NCI-H82 (cell line): ENCODE results near the gene BTNL2.
"Not testable (repeated sequence)": the region's sequence is repeated elsewhere in the genome, so short reads cannot be mapped to it uniquely, and the experiment has no call there.

Experiments used
- DNase-seq: peaks from one replicate; lab custom pipeline; 2025; lab: John Stamatoyannopoulos, UW

BTNL2 gene, protein sequence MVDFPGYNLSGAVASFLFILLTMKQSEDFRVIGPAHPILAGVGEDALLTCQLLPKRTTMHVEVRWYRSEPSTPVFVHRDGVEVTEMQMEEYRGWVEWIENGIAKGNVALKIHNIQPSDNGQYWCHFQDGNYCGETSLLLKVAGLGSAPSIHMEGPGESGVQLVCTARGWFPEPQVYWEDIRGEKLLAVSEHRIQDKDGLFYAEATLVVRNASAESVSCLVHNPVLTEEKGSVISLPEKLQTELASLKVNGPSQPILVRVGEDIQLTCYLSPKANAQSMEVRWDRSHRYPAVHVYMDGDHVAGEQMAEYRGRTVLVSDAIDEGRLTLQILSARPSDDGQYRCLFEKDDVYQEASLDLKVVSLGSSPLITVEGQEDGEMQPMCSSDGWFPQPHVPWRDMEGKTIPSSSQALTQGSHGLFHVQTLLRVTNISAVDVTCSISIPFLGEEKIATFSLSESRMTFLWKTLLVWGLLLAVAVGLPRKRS

DNA sequence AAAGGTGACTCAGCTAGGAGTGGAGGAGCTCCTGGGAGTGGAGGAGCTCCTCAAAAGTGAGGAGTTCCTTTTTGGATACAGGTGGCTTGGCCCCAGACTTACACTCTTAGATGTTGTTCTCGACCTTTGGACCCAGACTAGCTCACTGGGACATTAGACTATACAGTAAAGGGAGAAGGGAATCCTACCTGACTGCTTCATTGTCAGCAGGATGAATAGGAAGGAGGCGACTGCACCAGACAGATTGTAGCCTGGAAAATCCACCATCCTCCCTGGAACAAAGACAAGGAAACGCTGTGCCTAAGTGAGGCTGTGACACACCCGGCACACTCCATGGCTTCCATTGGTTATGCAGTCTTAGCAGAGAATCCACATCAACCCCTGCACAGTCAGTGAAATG is at the start of gene BTNL2:
BTNL2 (minus strand) TSS at position 325 of the 400 bp plus-strand sequence; CDS start at position 267, 58 bp downstream.
- no peak for DNase-seq

DNA sequence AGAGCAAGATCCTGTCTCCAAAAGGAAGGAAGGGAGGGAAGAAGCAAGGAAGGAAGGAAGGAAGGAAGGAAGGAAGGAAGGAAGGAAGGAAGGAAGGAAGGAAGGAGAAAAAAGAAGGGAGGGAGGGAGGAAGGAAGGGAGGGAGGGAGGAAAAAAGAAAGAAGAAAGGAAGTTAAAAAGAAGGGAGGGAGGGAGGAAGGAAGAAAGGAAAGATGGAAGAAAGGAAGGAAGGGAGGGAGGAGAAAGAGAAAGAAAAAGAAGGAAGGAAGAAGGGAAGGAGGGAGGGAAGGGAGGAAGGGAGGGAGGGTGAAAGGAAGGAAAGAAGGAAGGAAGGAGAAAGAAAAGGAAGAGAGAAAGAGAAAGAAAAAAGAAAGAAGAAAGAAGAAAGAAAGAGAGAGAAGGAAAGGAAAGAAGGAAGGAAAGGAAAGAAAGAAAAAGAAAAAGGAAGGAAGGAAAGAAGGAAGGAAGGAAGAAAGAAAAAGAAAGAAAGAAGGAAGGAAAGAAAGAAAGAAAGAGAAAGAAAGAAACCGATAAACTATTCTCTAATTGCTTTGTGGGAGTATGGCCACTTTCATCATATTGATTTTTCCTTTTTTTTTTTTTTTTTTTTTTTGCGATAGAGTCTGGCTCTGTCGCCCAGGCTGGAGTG is 42.2 kb upstream of the BTNL2 start:
- DNase-seq = no peak

DNA sequence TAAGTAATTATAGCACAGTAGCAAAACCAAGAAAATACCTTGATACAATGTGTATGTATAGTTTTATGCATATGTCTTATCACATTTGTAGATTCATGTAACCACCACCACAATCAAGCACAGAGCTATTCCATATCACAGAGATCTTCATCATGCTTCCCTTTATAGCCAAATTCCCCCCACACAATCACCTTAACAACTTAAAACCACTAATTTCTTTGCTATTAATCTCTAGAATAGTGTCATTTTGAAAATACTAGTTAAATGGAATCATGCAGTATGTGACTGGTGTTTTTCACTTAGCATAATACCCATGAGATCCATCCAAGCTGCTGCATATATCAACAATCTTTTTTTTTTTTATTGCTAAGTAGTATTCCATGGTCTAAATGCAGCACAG is 41.0 kb upstream of the BTNL2 start:
- no peak for DNase-seq

DNA sequence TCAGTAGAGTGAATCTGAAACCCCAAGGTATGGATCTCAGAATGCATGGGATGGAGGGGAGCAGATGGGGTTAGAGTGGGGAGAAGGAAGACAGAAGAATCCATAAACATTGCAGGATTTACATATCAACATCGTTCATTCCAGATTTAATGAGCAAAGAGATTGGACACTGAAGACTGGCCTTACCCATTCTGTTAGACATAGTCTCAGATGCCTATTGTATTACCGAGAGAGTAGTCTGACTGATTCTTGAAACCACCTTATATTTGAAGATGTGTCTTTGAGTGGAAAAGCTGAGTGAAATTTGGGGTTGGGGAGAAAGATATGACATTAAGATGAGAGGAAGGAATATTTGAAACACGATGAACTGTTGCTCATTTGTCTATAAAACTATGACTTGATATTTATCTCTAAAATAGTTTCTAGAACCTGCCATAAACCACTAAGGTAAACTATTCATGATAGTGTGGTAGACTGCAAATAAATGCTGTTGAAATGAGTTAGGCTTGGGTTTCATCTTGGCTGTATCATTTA is 38.4 kb upstream of the BTNL2 start:
- DNase-seq = no peak

DNA sequence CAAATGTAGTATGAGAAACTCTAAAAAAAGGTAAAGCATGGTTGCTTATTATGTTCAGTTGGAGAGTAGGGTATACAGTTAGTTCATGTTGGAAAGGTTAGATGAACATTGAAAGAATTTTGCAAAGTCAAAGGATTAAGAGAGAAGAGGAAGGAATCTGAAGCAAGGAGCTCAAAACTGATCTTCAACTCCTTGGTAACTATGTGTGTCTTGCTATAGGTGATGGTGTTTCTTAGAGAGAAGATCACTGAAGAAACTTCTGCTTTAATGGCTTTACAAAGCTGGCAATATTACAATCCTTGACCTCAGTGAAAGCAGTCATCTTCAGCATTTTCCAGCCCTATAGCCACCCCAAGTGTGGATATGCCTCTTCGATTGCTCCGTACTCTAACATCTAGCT is 37.5 kb upstream of the BTNL2 start:
- DNase-seq = no peak

DNA sequence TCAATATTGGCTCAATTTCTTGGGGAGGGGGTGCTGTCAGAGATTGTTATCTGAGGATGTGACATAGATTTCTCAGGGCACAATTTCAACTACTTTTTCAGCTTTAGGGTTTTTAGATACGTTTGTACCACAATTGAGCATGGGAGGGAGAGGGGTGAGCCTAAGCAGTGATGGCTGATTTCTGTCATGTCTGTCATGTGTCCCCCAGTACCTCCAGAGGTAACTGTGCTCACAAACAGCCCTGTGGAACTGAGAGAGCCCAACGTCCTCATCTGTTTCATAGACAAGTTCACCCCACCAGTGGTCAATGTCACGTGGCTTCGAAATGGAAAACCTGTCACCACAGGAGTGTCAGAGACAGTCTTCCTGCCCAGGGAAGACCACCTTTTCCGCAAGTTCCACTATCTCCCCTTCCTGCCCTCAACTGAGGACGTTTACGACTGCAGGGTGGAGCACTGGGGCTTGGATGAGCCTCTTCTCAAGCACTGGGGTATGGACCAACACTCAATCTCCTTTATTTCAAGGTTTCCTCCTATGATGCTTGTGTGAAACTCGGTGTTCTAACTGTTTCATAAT is 36.1 kb upstream of the BTNL2 start:
- no peak for DNase-seq

DNA sequence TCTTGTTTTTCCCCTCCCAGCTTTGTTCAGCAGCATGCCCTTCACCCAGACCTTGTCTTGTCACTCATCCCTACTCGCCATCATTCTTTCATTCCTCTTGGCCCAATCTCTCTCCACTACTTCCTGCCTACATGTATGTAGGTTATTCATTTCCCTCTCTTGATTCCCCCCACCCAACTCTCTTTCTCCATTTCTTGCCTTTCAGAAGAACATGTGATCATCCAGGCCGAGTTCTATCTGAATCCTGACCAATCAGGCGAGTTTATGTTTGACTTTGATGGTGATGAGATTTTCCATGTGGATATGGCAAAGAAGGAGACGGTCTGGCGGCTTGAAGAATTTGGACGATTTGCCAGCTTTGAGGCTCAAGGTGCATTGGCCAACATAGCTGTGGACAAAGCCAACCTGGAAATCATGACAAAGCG is 35.3 kb upstream of the BTNL2 start:
- no peak for DNase-seq

DNA sequence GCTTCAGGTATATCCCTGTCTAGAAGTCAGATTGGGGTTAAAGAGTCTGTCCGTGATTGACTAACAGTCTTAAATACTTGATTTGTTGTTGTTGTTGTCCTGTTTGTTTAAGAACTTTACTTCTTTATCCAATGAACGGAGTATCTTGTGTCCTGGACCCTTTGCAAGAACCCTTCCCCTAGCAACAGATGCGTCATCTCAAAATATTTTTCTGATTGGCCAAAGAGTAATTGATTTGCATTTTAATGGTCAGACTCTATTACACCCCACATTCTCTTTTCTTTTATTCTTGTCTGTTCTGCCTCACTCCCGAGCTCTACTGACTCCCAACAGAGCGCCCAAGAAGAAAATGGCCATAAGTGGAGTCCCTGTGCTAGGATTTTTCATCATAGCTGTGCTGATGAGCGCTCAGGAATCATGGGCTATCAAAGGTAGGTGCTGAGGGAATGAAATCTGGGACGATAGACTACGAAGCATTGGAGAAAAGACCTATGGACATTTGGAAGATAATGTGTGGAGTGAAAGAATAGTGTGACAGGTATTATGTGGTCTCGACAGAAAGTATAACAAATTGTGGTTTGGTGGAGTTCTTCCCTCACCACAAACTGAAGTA is 32.7 kb upstream of the BTNL2 start, which contains the start of gene HLA-DRA:
HLA-DRA (plus strand) TSS at position 286 of the 613 bp plus-strand sequence; CDS start at position 350, 64 bp downstream.
- peak; percentile 71 for DNase-seq

DNA sequence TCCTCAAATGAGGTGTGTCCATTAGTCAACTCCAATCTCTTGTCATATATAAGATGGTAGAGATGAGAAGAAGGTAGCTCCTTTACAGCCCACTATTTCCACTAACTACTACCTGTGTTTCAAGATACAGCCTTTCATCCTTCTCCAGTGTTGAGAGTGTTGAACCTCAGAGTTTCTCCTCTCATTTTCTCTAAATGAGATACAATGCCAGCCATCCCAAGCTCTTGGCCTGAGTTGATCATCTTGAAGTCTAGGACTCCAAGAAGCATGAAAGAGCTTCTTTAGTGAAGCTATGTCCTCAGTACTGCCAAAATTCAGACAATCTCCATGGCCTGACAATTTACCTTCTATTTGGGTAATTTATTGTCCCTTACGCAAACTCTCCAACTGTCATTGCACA is 32.2 kb upstream of the BTNL2 start:
- no peak for DNase-seq

DNA sequence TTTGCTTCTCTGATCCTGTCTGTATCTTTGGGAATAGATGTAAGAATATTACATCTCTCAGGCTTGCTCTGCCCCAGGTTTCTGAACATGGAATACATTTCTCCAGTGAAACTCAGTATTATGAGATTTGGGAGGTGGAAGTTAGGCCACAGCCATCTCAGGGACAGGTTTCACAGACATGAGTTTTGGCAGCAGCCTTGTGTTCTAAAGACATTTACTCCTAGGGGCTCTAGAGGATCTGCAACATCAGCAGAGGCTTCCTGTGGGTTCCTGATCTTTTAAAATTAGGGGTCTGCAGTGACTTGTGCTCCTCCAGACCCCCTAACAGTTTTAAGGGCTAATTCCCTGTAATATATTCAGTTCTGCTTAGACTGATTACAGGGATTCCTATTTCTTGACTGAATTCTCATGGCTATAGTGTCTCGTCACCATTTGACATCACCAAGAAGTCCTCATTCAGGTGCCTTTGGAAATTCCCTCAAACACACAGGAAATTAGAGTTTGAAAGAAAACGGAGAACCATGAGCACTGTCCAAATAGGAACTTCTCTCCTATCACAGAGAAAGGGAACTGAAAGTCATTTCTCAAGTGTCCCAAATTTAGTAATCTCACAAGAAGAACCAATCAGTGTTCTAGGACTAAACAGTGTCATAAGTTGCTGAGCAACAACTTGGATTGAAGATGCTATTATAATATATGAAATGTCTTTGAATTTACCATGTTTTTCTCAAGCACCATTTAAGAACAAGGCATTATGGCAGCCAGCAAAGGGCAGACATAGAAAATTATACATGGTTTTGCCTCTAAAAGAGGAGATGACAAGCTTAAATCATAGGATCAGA is 30.2 kb upstream of the BTNL2 start:
- DNase-seq = no peak

DNA sequence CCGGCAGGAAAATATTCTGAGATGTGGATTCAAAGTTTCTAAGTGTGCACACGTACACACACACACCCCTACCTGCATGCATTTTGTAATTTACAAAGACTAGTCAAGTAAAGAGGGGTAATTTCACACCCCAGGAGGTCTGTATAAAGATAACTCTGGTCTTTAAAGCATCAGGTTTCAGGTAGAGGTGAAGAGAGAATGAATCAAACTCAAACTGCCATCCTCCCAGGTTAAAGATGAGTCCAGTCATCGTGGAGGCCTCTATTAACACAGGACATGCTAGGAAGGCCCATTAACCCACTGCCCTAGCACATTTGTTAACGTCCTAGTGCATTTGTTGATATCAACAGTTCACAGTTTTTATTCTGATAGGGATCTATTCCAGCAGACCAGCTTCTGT is 29.2 kb upstream of the BTNL2 start:
- no peak for DNase-seq

DNA sequence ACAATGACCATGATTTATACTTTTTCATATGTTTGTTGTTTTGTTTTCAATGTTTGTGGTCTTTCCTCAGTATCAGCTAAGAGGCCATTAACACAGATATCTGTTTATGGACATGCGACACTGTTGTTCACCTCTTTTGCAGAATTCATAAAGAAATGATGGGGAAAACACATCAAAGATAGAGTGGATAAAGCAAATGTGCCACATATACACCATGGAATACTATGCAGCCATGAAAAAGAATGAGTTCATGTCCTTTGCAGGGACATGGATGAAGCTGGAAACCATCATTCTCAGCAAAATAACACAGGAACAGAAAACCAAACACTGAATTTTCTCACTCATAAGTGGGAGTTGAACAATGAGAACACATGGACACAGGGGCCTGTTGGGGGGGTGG is 27.0 kb upstream of the BTNL2 start:
- DNase-seq = not testable (repeated sequence)

DNA sequence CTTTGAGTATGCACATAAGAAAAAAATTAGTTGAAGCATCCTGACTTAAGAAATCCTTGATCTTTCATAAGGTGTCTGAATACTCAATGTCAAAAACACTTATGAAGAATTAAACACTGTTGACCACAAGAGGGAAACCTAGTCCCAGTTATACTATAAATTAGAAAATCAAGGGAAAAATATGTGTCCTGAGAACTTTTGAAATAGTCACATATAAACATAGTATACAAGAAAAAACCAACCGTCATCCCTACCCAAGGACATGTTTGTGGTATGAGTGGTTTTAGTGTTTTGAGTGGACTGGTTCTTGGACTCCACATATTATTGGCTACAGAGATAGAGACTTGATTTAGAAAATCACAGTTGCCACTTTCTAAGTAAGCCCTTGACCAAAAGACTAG is 25.1 kb upstream of the BTNL2 start:
- DNase-seq = peak; percentile 43

DNA sequence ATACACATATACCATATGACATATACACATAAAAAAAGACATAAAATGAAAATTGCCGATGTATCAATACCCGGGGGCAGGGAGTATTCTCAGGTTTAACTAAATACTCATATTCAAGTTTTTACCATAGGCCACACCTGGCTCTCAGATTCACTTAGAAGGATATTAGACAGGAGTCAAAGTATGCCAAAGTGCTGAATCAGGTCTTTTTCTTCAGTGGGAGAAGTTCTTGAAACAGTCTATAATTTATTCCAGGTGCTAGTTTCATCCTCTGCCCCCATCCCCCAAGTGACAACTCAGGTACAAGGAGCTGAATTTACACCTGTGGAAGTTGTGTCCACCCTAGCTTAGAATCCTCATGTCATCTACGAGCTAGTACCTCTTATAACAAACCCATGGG is 24.2 kb upstream of the BTNL2 start:
- no peak for DNase-seq

DNA sequence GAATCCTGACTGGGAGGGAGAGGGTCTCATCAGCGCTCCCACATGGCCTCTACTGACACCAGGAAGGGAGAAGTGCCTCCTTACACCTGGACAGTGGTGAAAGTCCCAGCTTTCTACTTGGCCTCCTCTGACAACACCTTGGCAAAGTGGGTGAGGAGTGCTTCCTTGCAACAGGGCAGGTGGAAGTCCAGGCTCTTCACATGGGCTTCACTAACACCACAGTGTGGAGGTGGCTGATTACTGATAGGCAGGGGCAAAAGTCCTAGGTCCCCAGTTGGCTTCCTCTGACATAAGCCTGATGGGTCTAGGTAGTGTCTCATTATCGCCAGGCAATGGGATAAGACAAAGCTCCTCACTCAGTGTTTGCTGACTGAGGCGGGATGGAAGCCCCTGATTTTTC is 23.2 kb upstream of the BTNL2 start:
- DNase-seq = no peak

DNA sequence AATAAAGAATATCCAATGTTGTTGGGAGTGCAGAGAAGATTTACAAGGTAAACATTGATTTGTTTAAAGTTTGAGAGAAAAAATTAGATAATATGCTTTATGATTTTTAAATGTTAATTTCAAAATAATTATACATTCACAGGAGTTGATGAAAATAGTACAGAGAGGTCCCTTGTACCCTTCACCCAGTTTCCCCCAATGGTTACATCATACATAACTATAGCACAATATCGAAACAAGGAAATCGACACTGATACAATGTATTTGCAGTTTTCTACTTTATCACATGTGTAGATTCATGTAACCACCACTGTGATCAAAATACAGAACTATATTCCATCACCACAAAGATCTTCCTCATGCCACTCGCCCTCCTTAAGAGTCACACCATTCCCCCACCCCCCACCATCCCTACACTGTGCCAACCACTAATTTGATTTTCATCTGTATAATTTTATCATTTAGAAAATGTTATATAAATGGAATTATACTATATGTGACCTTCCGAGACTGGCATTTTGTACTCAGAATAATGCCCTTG is 21.0 kb upstream of the BTNL2 start:
- no peak for DNase-seq

DNA sequence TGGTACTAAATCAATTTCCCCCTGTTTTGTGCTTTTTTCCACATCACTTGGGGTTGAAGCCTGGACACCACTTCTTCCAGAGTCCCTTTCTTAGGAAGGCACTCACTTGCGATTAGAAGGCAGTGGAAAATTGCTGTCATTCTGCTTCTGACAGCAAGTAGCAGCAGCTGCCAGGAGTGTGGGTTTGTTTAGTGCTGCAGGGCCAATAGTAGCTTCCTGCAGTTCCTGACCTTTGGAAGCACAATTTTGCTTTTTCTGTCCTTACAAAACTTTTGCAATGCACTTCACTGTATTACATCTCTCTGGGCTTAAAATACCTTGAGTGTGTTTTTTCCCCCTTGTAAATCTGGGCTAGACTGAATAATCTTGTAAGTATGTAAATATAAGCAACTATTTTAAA is 20.2 kb upstream of the BTNL2 start:
- DNase-seq = no peak

DNA sequence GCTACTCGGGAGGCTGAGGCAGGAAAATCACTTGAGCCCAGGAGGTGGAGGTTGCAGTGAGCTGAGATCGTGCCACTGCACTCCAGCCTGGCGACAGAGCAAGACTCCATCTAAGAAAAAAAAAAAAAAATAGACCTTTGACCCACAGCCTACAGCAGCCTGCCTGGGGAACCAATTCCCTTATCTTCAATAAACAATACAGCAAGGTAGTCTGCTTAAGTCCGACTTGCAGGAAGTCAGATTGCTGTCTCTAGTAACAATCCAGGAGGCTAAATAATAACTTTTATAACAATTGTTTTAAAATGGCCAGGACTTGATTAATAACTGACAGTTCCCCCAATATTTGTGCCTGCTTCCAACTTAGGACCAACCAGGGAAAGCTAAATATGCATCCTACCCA is 19.4 kb upstream of the BTNL2 start:
- DNase-seq = no peak

DNA sequence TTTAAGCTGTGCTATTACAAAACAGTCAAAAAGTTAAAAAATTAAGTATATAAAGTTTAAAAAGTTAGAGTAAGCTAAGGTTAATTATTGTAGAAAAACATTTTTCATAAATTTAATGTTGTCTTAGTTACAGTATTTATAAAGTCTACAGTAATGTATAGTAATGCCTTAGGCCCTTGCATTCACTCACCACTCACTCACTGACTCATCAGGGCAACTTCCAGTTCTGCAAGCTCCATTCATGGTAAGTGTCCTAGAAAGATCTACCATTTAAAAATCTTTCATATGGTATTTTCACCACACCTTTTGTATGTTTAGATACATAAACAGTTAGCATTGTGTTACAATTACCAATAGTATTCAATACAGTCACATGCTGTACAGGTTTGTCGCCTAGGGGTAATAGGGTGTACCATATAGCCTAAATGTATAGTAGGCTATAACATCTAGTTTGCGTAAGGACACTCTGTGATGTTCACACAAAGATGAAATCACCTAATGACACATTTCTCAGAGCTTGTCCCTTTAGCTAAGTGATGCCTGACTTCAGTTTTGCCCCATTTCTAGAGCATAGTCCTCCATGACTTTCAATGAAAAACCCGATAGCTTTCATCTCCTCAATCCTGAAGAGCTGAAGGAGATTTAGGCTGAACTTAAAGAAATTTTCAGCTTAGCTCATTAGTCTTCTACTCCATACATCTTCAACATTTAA is 17.8 kb upstream of the BTNL2 start:
- DNase-seq = no peak

DNA sequence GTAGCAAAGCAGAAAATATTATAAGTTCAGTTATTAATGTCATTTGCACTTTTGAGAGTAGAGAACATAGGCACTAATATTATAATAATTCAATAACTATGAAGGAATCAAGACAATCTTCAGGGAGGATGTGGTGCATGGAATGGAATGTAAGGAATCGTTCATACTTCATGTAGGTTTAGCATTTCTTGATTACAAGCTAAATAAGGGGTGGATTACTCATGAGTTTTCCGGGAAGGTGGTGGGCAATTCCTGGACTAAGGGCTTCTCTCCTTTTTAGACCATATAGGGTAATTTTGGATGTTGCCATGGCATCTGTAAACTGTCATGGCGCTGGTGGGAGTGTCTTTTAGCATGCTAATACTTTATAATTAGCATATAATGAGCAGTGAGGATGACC is 9.1 kb upstream of the BTNL2 start:
- DNase-seq = no peak
